ENCODE measurements around the gene ZNF521. TPM values are rescaled to one million over a fixed set of nuclear protein-coding genes. Genes with fewer than 3 reads are reported as not detected.

Gene ZNF521
- total and polyA plus RNA-seq, 10 of the 15 experiments (the other 5 are each of a cell fraction or from before 2014, with no cell fraction given): 0.02 to 0.05 (median 0.04) TPM; not detected in 6

GRCh38 chr18:25243754-25244153, 108.2 kb downstream of the ZNF521 start:
- DNase-seq (ENCODE audit: low read depth, low spot score) (no peak), ATAC-seq (no peak), FAIRE-seq (no peak)
- Histone ChIP-seq H3K4me3 (no peak overlapping the region), H4K20me1 (ENCODE audit: control insufficient read depth, insufficient read depth) (no peaks in the 10 kb centered on the region), H3K9ac (ENCODE audit: control insufficient read depth, insufficient read depth, low read length) (no peak overlapping the region), H3K27ac (ENCODE audit: control insufficient read depth, insufficient read depth) (no peak overlapping the region), H3K4me2 (ENCODE audit: control insufficient read depth, insufficient read depth) (no peak overlapping the region), H3K79me2 (ENCODE audit: control insufficient read depth, insufficient read depth, low read length) (no peaks in the 10 kb centered on the region), H3K4me1 (ENCODE audit: control insufficient read depth, insufficient read depth, low read length) (no peaks in the 10 kb centered on the region), H3K9me3 (replicated peaks; ENCODE audit: control insufficient read depth, insufficient read depth, low read length) (no peaks in the 10 kb centered on the region), H2AFZ (ENCODE audit: control insufficient read depth, low read depth, low read length) (no peak overlapping the region), H3K27me3 (replicated peaks in 1 of 2; ENCODE audit: control insufficient read depth in 2 of 2, insufficient read depth in 2 of 2, low read length in 1 of 2) (no peaks in the 10 kb centered on the region), H3K36me3 (ENCODE audit: control insufficient read depth in 2 of 2, insufficient read depth in 2 of 2, low read length in 1 of 2) (no peaks in the 10 kb centered on the region)
- no TSS peak for BruUV-seq (replicated peaks)
- ChIA-PET CTCF (no interaction called here), SMC1A (ENCODE audit: uncharacterized antibody, unreplicated experiment) (no interaction called here), RAD21 (ENCODE audit: unreplicated experiment) (no interaction called here), POLR2A (no interaction called here)
- WGBS (ENCODE audit: insufficient coverage, insufficient replicate concordance, low lambda C conversion rate, missing lambda C conversion rate): 94% methylated on average over 1 of the region's 1 CpG
- in situ Hi-C loops (cut with MboI) (no loop called here), intact Hi-C loops (cut with micrococcal nuclease; ENCODE audit: unreplicated experiment) (no loop called here)
- no peak for TF ChIP-seq SREBF1 (IDR thresholded peaks at IDR 0.05; ENCODE audit: low read length)
- no peak for TF ChIP-seq CEBPZ (IDR thresholded peaks at IDR 0.05; ENCODE audit: low read depth, low read length)
- TF ChIP-seq MTA2 (IDR thresholded peaks at IDR 0.05; ENCODE audit: low read depth): no peak
- no peak for TF ChIP-seq ZNF24 (IDR thresholded peaks at IDR 0.05)
- no peak for TF ChIP-seq E2F4 (IDR thresholded peaks at IDR 0.05; ENCODE audit: low read depth, low read length)
- TF ChIP-seq NFXL1 (IDR thresholded peaks at IDR 0.05; ENCODE audit: borderline replicate concordance): no peak
- no peak for TF ChIP-seq ESRRA (IDR thresholded peaks at IDR 0.05; ENCODE audit: low read length)
- no peak for TF ChIP-seq CREM (IDR thresholded peaks at IDR 0.05; ENCODE audit: low read depth)
- no peak for TF ChIP-seq REST (IDR thresholded peaks at IDR 0.05; ENCODE audit: low read depth, low read length)
- no peak for TF ChIP-seq TCF7 (IDR thresholded peaks at IDR 0.05; ENCODE audit: borderline replicate concordance)
- no peak for TF ChIP-seq SMARCA5 (IDR thresholded peaks at IDR 0.05)
- TF ChIP-seq NR2F1 (conservative IDR thresholded peaks at IDR 0.05): no peak
- no peak for TF ChIP-seq ZBED1 (IDR thresholded peaks at IDR 0.05; ENCODE audit: borderline replicate concordance)
- no peak for TF ChIP-seq SKIL (IDR thresholded peaks at IDR 0.05; ENCODE audit: low read depth, poor library complexity, severe bottlenecking)
